NCI-H2107 (cell line): ENCODE data around the gene RASIP1.

ENCODE experiments used
- DNase-seq: peaks from one replicate; lab custom pipeline; 2025; lab: John Stamatoyannopoulos, UW

The RASIP1 gene

GRCh38 chr19:48674216-48674809 is 66.1 kb downstream of the RASIP1 start:
- no peak for DNase-seq

GRCh38 chr19:48673436-48674100 is 66.8 kb downstream of the RASIP1 start:
- DNase-seq = no peak

- no peak for DNase-seq
Observed at GRCh38 chr19:48672994-48673393, 67.4 kb downstream of the RASIP1 start, which contains the start of gene NTN5. Gene NTN5 (minus strand): TSS chr19:48673017. CDS start chr19:48670986, 2,031 bp downstream.

DNA sequence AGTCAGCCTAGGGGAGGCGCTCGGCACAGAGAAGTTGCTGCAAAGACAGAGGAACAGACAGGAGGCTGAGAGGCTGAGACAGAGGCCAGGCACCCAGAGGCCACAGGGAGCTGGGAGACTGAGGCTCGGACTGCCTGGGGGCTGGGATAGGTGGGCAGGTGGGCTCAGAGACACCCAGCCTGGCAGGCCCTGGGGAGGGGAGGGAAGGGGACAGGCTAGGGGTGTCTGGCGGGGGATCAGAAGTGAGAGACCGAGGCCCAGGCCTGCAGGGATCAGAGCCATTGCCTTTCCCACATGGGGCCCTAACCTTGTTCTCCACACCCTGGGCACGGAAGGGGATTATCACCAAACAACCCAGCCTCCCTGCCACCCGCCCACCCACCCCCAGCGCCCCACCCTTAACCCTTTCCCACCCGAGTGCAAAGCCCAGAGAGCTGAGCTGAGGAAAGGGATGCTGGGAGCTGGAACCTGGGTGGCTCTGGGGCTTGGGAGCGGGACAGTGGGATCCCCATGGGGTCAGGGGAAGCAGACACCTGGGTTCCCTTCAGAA is 68.9 kb downstream of the RASIP1 start:
- no peak for DNase-seq

- DNase-seq = no peak
Observed at GRCh38 chr19:48670699-48671445, 69.5 kb downstream of the RASIP1 start.
